ENCODE data around the gene MAML3. TPM values are rescaled to one million over a fixed set of nuclear protein-coding genes. Genes with fewer than 3 reads are reported as not detected.

MAML3 gene
- total RNA-seq, 1 experiment from 2014 or later, result 12.1 TPM

DNA sequence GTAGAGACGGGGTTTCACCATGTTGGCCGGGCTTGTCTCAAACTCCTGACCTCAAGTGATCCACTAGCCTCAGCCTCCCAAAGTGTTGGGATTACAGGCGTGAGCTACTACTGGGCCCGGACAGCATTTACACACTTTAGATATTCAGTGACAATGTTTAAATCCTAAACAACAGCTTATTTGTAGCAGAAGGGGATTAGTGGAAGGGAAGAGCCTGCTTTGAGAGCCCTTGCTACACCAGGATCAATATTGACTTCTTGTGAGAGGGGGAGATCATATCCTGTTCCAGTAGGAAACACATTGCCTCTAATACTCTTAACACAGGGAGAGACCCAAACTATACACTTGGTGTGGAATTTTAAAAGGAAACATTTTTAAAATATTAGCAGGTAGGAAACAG is 481.3 kb downstream of the MAML3 start:
- H3K9me3 ChIP-seq, result no peaks in the 10 kb centered on the region
- intact Hi-C loops (cut with micrococcal nuclease; ENCODE audit: unreplicated experiment), result no loop called here
- peaks cover 94% of the 10 kb centered on the region for H3K4me1 ChIP-seq
- no peaks in the 10 kb centered on the region for H3K9me3 Mint-ChIP-seq (ENCODE audit: unreplicated experiment)
- POLR2A ChIA-PET, result no interaction called here
- H3K27me3 ChIP-seq (replicated peaks; ENCODE audit: control insufficient read depth, insufficient read depth, low read length), result no peaks in the 10 kb centered on the region
- H3K36me3 Mint-ChIP-seq (ENCODE audit: insufficient read depth, unreplicated experiment), result peaks cover 69% of the 10 kb centered on the region
- no TSS peak for BruUV-seq (replicated peaks)
- peaks cover 77% of the 10 kb centered on the region for H3K4me1 Mint-ChIP-seq (ENCODE audit: low read depth, unreplicated experiment)
- CTCF ChIA-PET, result interaction anchor here (1.3 kb wide), 1 partner anchor 16 kb away, joined by 4 read pairs; no protein-coding TSS in a partner anchor
- no peak for DNase-seq
- no peak overlapping the region for H3K4me3 ChIP-seq (ENCODE audit: low read depth, low read length)
- H3K27ac Mint-ChIP-seq (ENCODE audit: unreplicated experiment), result peak overlapping the region; percentile 24
- H3K36me3 ChIP-seq (ENCODE audit: control insufficient read depth, insufficient read depth, low read length), result no peaks in the 10 kb centered on the region
- no peak overlapping the region for H3K4me3 Mint-ChIP-seq (ENCODE audit: unreplicated experiment)
- H3K27me3 Mint-ChIP-seq (ENCODE audit: insufficient read depth, unreplicated experiment), result no peaks in the 10 kb centered on the region
- TF ChIP-seq, protein P1, sequence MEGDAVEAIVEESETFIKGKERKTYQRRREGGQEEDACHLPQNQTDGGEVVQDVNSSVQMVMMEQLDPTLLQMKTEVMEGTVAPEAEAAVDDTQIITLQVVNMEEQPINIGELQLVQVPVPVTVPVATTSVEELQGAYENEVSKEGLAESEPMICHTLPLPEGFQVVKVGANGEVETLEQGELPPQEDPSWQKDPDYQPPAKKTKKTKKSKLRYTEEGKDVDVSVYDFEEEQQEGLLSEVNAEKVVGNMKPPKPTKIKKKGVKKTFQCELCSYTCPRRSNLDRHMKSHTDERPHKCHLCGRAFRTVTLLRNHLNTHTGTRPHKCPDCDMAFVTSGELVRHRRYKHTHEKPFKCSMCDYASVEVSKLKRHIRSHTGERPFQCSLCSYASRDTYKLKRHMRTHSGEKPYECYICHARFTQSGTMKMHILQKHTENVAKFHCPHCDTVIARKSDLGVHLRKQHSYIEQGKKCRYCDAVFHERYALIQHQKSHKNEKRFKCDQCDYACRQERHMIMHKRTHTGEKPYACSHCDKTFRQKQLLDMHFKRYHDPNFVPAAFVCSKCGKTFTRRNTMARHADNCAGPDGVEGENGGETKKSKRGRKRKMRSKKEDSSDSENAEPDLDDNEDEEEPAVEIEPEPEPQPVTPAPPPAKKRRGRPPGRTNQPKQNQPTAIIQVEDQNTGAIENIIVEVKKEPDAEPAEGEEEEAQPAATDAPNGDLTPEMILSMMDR (IDR thresholded peaks at IDR 0.05; ENCODE audit: insufficient read depth in 1 of 2, low read depth in 1 of 2, low read length in 1 of 2, severe bottlenecking in 1 of 2, unreplicated experiment in 1 of 2), result no peak

GRCh38 chr4:139672215-139672614 is 481.8 kb downstream of the MAML3 start:
- TF ChIP-seq, protein P1 (IDR thresholded peaks at IDR 0.05; ENCODE audit: insufficient read depth in 1 of 2, low read depth in 1 of 2, low read length in 1 of 2, severe bottlenecking in 1 of 2, unreplicated experiment in 1 of 2), result no peak
- peak overlapping the region; percentile 24 for H3K27ac Mint-ChIP-seq (ENCODE audit: unreplicated experiment)
- Histone ChIP-seq H3K27me3 (replicated peaks; ENCODE audit: control insufficient read depth, insufficient read depth, low read length) (no peaks in the 10 kb centered on the region), H3K9me3 (no peaks in the 10 kb centered on the region), H3K4me3 (ENCODE audit: low read depth, low read length) (no peak overlapping the region), H3K36me3 (ENCODE audit: control insufficient read depth, insufficient read depth, low read length) (no peaks in the 10 kb centered on the region), H3K4me1 (peaks cover 93% of the 10 kb centered on the region)
- H3K27me3 Mint-ChIP-seq (ENCODE audit: insufficient read depth, unreplicated experiment), result no peaks in the 10 kb centered on the region
- no peak overlapping the region for H3K4me3 Mint-ChIP-seq (ENCODE audit: unreplicated experiment)
- no peak for DNase-seq
- intact Hi-C loops (cut with micrococcal nuclease; ENCODE audit: unreplicated experiment), result no loop called here
- no peaks in the 10 kb centered on the region for H3K9me3 Mint-ChIP-seq (ENCODE audit: unreplicated experiment)
- POLR2A ChIA-PET, result no interaction called here
- BruUV-seq (replicated peaks), result no TSS peak
- CTCF ChIA-PET, result interaction anchor here (1.3 kb wide), 1 partner anchor 15 kb away, joined by 4 read pairs; no protein-coding TSS in a partner anchor
- peaks cover 81% of the 10 kb centered on the region for H3K4me1 Mint-ChIP-seq (ENCODE audit: low read depth, unreplicated experiment)
- peaks cover 65% of the 10 kb centered on the region for H3K36me3 Mint-ChIP-seq (ENCODE audit: insufficient read depth, unreplicated experiment)

- no peaks in the 10 kb centered on the region for H3K9me3 Mint-ChIP-seq (ENCODE audit: unreplicated experiment)
- no peaks in the 10 kb centered on the region for H3K9me3 ChIP-seq
- no peaks in the 10 kb centered on the region for H3K27me3 ChIP-seq (replicated peaks; ENCODE audit: control insufficient read depth, insufficient read depth, low read length)
- TF ChIP-seq, protein P1 (IDR thresholded peaks at IDR 0.05; ENCODE audit: insufficient read depth in 1 of 2, low read depth in 1 of 2, low read length in 1 of 2, severe bottlenecking in 1 of 2, unreplicated experiment in 1 of 2), result no peak
- no peaks in the 10 kb centered on the region for H3K27me3 Mint-ChIP-seq (ENCODE audit: insufficient read depth, unreplicated experiment)
- peaks cover 87% of the 10 kb centered on the region for H3K4me1 ChIP-seq
- peaks cover 73% of the 10 kb centered on the region for H3K4me1 Mint-ChIP-seq (ENCODE audit: low read depth, unreplicated experiment)
- ChIA-PET POLR2A (no interaction called here), CTCF (no interaction called here)
- no peak overlapping the region for H3K4me3 ChIP-seq (ENCODE audit: low read depth, low read length)
- no peaks in the 10 kb centered on the region for H3K36me3 ChIP-seq (ENCODE audit: control insufficient read depth, insufficient read depth, low read length)
- intact Hi-C loops (cut with micrococcal nuclease; ENCODE audit: unreplicated experiment), result loop anchor here (1.0 to 2.0 kb wide), 3 partner anchors 14 to 46 kb away; no protein-coding TSS in a partner anchor
- no TSS peak for BruUV-seq (replicated peaks)
- no peak for DNase-seq
- peak overlapping the region; percentile 32 for H3K4me3 Mint-ChIP-seq (ENCODE audit: unreplicated experiment)
- H3K36me3 Mint-ChIP-seq (ENCODE audit: insufficient read depth, unreplicated experiment), result peaks cover 52% of the 10 kb centered on the region
- H3K27ac Mint-ChIP-seq (ENCODE audit: unreplicated experiment), result peak overlapping the region; percentile 94
Measured at GRCh38 chr4:139670775-139671174, 483.2 kb downstream of the MAML3 start.

Measured in Caco-2 (cell line).